Measurements from ENCODE around the gene MTMR2.
A peak's percentile ranks its signal among the peaks of the same experiment; 100 is the strongest.

The MTMR2 gene

DNA sequence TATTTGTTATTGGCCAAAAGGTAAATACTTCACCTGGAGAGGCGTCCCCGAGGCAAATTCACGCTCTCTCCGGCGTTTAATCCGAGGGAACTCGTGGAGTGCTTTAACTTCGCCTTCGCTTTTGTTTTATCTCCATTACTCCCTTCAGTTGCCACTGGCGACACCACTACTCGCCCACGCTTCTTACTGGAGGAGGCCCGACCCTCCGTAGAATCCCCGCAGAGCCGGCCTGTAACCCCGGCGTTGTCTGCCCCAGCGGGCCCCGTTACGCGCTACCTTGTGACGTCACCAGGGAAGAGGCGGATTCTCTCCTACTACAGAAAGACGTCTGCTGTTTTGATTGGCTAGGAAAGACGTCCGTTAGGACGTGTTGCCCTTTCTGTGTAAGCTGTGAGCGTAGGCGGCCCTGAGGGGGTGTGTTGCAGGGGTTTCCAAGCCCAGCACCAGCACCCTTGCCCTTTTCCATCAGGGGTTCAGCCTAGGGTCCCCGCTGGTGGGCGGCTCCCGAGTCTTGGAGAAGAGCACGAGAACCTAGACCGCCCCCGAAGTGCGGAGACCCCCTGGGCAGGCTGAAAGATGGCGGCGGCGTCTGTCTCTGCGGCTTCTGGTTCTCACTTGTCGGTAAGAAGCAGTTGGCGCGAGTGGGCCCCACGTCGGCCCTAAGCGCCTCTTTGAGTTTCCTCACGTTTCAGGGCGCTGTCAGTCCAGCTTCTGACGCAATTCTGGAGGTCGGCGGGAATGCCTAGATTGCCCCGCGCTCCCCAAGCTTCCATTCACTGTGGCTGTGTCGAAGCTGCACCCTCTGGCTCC lies 133.6 kb downstream of the MTMR2 start, which contains the start of gene CEP57:
Gene CEP57 (plus strand): TSS at position 376 of the 810 bp plus-strand sequence. CDS start 201 bp downstream, at position 577.
- peak within 1 kb of the TSS; percentile 92 for H3K4me2 ChIP-seq (ENCODE audit: low read length)
- H3K9me3 ChIP-seq (ENCODE audit: control insufficient read depth, low read length), result no peaks in the 10 kb centered on the region
- H3K4me1 ChIP-seq, result no peaks in the 10 kb centered on the region
- H3K27ac ChIP-seq, result peak within 1 kb of the TSS; percentile 99
- peaks cover 12% of the 10 kb centered on the region for H3K79me2 ChIP-seq
- no peaks in the 10 kb centered on the region for H3K36me3 ChIP-seq (ENCODE audit: control insufficient read depth, insufficient read depth, low read length)
- H3K4me3 ChIP-seq (ENCODE audit: low read depth, low read length), result peak within 1 kb of the TSS; percentile 89
- no peaks in the 10 kb centered on the region for H3K27me3 ChIP-seq (ENCODE audit: control insufficient read depth, insufficient read depth, low read length)
- peak within 1 kb of the TSS; percentile 72 for H3K9ac ChIP-seq
- TF ChIP-seq, protein P1, sequence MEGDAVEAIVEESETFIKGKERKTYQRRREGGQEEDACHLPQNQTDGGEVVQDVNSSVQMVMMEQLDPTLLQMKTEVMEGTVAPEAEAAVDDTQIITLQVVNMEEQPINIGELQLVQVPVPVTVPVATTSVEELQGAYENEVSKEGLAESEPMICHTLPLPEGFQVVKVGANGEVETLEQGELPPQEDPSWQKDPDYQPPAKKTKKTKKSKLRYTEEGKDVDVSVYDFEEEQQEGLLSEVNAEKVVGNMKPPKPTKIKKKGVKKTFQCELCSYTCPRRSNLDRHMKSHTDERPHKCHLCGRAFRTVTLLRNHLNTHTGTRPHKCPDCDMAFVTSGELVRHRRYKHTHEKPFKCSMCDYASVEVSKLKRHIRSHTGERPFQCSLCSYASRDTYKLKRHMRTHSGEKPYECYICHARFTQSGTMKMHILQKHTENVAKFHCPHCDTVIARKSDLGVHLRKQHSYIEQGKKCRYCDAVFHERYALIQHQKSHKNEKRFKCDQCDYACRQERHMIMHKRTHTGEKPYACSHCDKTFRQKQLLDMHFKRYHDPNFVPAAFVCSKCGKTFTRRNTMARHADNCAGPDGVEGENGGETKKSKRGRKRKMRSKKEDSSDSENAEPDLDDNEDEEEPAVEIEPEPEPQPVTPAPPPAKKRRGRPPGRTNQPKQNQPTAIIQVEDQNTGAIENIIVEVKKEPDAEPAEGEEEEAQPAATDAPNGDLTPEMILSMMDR (IDR thresholded peaks at IDR 0.05), result no peak
- H2AFZ ChIP-seq, result peak within 1 kb of the TSS; percentile 96

DNA sequence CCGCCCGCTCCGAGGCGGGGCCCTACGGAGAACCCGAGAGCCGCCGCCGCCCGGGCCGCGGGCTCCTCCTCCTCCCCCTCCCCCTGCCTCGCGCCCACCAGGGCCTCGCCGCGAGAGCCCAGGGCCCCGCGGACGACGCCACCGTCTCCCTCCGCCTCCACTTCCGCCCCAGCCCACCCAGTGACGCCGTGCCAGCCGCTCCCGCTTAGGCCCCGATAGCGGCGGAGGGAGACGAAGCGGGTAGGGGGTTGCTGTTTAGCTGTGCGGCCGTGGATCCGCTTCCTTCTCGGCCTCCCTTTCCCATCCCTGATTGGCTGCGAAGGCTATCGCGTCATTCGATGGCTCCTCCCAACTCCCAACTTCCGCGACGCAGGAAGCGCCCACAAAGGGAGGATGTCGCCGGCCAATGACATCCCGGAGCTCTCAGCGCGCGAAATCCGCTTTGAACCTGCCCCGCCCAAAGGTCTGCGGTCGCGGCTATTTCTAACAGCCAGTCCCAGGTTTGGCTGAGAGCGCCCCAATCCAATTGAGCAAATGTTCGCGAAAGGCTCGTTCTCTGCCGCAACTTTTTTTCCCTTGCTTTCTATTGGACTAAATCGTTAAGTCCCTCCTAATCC lies 134.3 kb downstream of the MTMR2 start, which contains the start of gene FAM76B:
Gene FAM76B (minus strand): TSS at position 277 of the 617 bp plus-strand sequence. CDS start 304 bp downstream, outside the sequence.
- H3K4me1 ChIP-seq, result no peaks in the 10 kb centered on the region
- H3K36me3 ChIP-seq (ENCODE audit: control insufficient read depth, insufficient read depth, low read length), result no peaks in the 10 kb centered on the region
- TF ChIP-seq, protein P1 (IDR thresholded peaks at IDR 0.05), result no peak
- peak within 1 kb of the TSS; percentile 72 for H3K9ac ChIP-seq
- H3K9me3 ChIP-seq (ENCODE audit: control insufficient read depth, low read length), result no peaks in the 10 kb centered on the region
- no peaks in the 10 kb centered on the region for H3K27me3 ChIP-seq (ENCODE audit: control insufficient read depth, insufficient read depth, low read length)
- peak within 1 kb of the TSS; percentile 99 for H3K27ac ChIP-seq
- peaks cover 12% of the 10 kb centered on the region for H3K79me2 ChIP-seq
- peak within 1 kb of the TSS; percentile 96 for H2AFZ ChIP-seq
- peak within 1 kb of the TSS; percentile 92 for H3K4me2 ChIP-seq (ENCODE audit: low read length)
- peak within 1 kb of the TSS; percentile 89 for H3K4me3 ChIP-seq (ENCODE audit: low read depth, low read length)

DNA sequence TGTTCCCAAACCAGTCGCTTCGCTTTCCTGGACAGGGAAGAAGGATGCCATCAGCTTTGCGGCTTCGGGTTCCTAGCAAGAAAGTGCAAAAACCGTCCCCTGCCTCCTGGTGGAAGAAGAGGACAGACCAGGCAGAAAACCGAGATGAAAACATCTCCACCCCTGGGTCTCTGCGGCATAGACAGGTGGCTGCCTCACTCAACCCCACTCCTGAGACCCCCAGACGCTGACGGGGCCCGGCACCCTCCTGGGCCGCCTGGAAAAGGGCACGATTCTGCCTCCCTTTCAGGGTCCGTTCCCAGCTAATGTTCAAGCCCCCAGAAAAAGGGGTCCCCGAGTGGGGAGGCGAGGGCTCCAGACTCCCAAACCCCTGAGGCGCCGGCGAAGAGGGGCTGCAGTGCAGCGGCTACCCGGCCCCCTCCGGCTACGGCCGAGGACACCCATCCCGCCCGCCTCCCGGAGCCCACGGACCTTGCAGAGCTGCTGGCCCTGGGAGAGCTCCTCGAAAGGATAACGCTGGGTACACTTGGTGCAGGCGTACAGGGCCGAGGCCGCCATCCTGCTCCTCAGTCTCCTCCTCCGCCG lies 134.9 kb downstream of the MTMR2 start:
- Histone ChIP-seq H2AFZ (peak overlapping the region; percentile 96), H3K9me3 (ENCODE audit: control insufficient read depth, low read length) (no peaks in the 10 kb centered on the region), H3K27ac (peak overlapping the region; percentile 99), H3K36me3 (ENCODE audit: control insufficient read depth, insufficient read depth, low read length) (no peaks in the 10 kb centered on the region), H3K4me2 (ENCODE audit: low read length) (peak overlapping the region; percentile 92), H3K79me2 (peaks cover 10% of the 10 kb centered on the region), H3K4me1 (no peaks in the 10 kb centered on the region), H3K9ac (peak overlapping the region; percentile 72), H3K27me3 (ENCODE audit: control insufficient read depth, insufficient read depth, low read length) (no peaks in the 10 kb centered on the region), H3K4me3 (ENCODE audit: low read depth, low read length) (peak overlapping the region; percentile 89)
- TF ChIP-seq, protein P1 (IDR thresholded peaks at IDR 0.05), result no peak

All from parathyroid adenoma (tissue), 2 donors.